Activated naive CD8-positive, alpha-beta T cell treated with anti-CD3 and anti-CD28 coated beads for 36 hours (primary cell): ENCODE results near the gene DNAJB8. TPM values are rescaled to one million over a fixed set of nuclear protein-coding genes. Genes with fewer than 3 reads are reported as not detected.
A peak's percentile ranks its signal among the peaks of the same experiment; 100 is the strongest.

Source experiments
- DNase-seq: peaks from one replicate; pipeline ENCODE4 v3.0.0; 2021
- H3K27ac Mint-ChIP-seq: one replicate; pipeline ENCODE4 v1.8.0; 2022; ENCODE audit warnings: mild to moderate bottlenecking, moderate library complexity, mixed read lengths
- H3K27me3 Mint-ChIP-seq: one replicate; pipeline ENCODE4 v1.8.0; 2022; ENCODE audit warnings: mild to moderate bottlenecking, mixed read lengths
- H3K36me3 Mint-ChIP-seq: one replicate; pipeline ENCODE4 v1.8.0; 2021; ENCODE audit warnings: mild to moderate bottlenecking, mixed read lengths
- H3K4me1 Mint-ChIP-seq: one replicate; pipeline ENCODE4 v1.8.0; 2021; ENCODE audit warnings: mixed read lengths
- H3K4me3 Mint-ChIP-seq: one replicate; pipeline ENCODE4 v1.8.0; 2022; ENCODE audit warnings: mild to moderate bottlenecking, moderate library complexity, mixed read lengths
- H3K9me3 Mint-ChIP-seq: one replicate; pipeline ENCODE4 v1.8.0; 2022; ENCODE audit warnings: mixed read lengths
- total RNA-seq, 2 experiments: library from RNA; stranded (reverse); gene quantifications; one replicate each; pipeline ENCODE4 v1.2.3, GENCODE V29; 2021

The DNAJB8 gene
- total RNA-seq, 2 experiments from 2014 or later, result not detected

- Mint-ChIP-seq H3K9me3 (no peaks in the 10 kb centered on the region), H3K36me3 (no peaks in the 10 kb centered on the region), H3K4me1 (peaks cover 29% of the 10 kb centered on the region), H3K27me3 (peaks cover 82% of the 10 kb centered on the region), H3K4me3 (peak overlapping the region; percentile 73), H3K27ac (no peak overlapping the region)
- DNase-seq, result no peak
These were observed 23.4 kb upstream of the DNAJB8 start for GRCh38 chr3:128489927-128490649.

GRCh38 chr3:128489674-128489926 is 22.9 kb upstream of the DNAJB8 start:
- Mint-ChIP-seq H3K4me1 (peaks cover 29% of the 10 kb centered on the region), H3K27me3 (peaks cover 82% of the 10 kb centered on the region)

GRCh38 chr3:128488991-128489673 is 22.4 kb upstream of the DNAJB8 start:
- H3K27ac Mint-ChIP-seq, result no peak overlapping the region
- H3K36me3 Mint-ChIP-seq, result no peaks in the 10 kb centered on the region
- DNase-seq, result peak; percentile 47
- H3K27me3 Mint-ChIP-seq, result peaks cover 82% of the 10 kb centered on the region
- H3K4me1 Mint-ChIP-seq, result peaks cover 29% of the 10 kb centered on the region
- H3K9me3 Mint-ChIP-seq, result no peaks in the 10 kb centered on the region
- peak overlapping the region; percentile 48 for H3K4me3 Mint-ChIP-seq

More at GRCh38 chr3:128489674-128489926, 22.9 kb upstream of the DNAJB8 start:
- H3K36me3 Mint-ChIP-seq, result no peaks in the 10 kb centered on the region
- DNase-seq, result no peak
- H3K9me3 Mint-ChIP-seq, result no peaks in the 10 kb centered on the region
- no peak overlapping the region for H3K27ac Mint-ChIP-seq
- peak overlapping the region; percentile 73 for H3K4me3 Mint-ChIP-seq

GRCh38 chr3:128488636-128488990 is 21.9 kb upstream of the DNAJB8 start:
- DNase-seq, result no peak
- H3K27ac Mint-ChIP-seq, result no peak overlapping the region
- H3K9me3 Mint-ChIP-seq, result no peaks in the 10 kb centered on the region
- H3K4me1 Mint-ChIP-seq, result peaks cover 33% of the 10 kb centered on the region
- peaks cover 82% of the 10 kb centered on the region for H3K27me3 Mint-ChIP-seq
- H3K36me3 Mint-ChIP-seq, result no peaks in the 10 kb centered on the region
- peak overlapping the region; percentile 48 for H3K4me3 Mint-ChIP-seq

GRCh38 chr3:128487813-128488635 is 21.3 kb upstream of the DNAJB8 start:
- no peak overlapping the region for H3K27ac Mint-ChIP-seq
- H3K4me3 Mint-ChIP-seq, result peak overlapping the region; percentile 29
- no peaks in the 10 kb centered on the region for H3K9me3 Mint-ChIP-seq
- H3K4me1 Mint-ChIP-seq, result peaks cover 36% of the 10 kb centered on the region
- H3K27me3 Mint-ChIP-seq, result peaks cover 84% of the 10 kb centered on the region
- peak; percentile 53 for DNase-seq
- no peaks in the 10 kb centered on the region for H3K36me3 Mint-ChIP-seq

GRCh38 chr3:128487538-128487812 is 20.8 kb upstream of the DNAJB8 start:
- Mint-ChIP-seq H3K4me3 (peak overlapping the region; percentile 72), H3K27ac (no peak overlapping the region), H3K9me3 (no peaks in the 10 kb centered on the region), H3K4me1 (peaks cover 40% of the 10 kb centered on the region), H3K36me3 (no peaks in the 10 kb centered on the region), H3K27me3 (peaks cover 89% of the 10 kb centered on the region)
- no peak for DNase-seq

DNA sequence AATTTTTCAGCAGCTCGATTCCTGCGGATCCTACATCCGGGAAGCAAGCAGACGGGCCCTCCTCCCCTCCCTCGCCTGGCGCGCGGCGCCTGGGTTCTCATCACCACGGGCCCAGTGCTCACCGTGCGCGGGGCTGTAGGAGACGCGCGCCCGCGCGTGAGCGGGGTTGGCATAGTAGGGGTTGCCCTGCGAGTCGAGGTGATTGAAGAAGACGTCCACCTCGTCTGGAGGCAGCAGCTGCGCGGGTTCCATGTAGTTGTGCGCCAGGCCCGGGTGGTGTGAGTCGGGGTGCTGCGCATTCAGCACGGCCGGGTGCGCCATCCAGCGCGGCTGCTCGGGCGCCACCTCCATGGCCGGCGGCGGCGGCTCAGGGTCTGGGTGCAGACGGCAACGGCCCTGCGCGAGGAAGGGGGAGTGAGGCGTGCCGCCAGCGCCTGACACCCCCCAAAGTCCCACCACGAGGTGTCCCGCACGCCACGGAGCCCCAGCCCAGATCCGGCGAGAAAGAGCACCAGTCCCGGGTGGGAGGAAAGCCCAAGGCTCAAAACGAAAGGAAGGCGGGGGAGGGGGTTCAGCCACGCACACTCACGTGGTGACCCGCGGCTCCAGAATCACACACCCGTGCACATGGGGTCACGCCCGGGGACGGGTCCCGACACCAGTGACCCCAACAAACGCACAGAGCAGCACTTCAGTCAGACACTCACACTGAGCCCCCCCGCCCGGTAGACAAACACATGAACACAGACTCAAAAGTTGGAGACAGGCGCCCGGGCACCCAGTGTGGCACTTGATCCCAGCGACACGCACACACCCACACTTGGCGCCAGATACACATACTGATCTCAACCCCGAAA is 20.2 kb upstream of the DNAJB8 start:
- Mint-ChIP-seq H3K4me3 (peak overlapping the region; percentile 72), H3K9me3 (no peaks in the 10 kb centered on the region), H3K36me3 (no peaks in the 10 kb centered on the region), H3K27ac (no peak overlapping the region), H3K27me3 (peaks cover 91% of the 10 kb centered on the region), H3K4me1 (peaks cover 37% of the 10 kb centered on the region)
- peak; percentile 35 for DNase-seq

DNA sequence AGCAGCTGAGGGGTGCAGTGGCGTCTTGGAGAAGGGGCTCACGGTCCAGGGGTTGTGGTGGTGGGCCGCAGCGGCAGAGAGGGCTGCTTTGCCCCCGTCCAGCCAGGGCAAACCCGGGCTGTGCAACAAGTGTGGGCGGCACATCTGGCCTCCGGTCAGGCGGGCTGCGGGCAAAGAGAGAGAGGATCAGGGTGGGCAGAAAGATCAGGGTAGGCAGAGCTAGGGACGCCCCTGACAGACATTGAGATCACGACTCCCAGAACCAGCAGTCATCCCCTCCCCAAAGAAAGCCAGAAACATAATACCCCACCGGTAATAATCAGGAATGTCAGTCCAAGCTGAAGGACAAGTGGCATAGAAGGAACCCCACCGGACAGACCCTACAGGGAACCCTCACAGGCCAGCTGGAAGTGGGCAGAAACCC is 19.5 kb upstream of the DNAJB8 start:
- H3K27ac Mint-ChIP-seq, result no peak overlapping the region
- peaks cover 33% of the 10 kb centered on the region for H3K4me1 Mint-ChIP-seq
- H3K9me3 Mint-ChIP-seq, result no peaks in the 10 kb centered on the region
- DNase-seq, result no peak
- H3K27me3 Mint-ChIP-seq, result peaks cover 88% of the 10 kb centered on the region
- no peaks in the 10 kb centered on the region for H3K36me3 Mint-ChIP-seq
- peak overlapping the region; percentile 2 for H3K4me3 Mint-ChIP-seq

DNA sequence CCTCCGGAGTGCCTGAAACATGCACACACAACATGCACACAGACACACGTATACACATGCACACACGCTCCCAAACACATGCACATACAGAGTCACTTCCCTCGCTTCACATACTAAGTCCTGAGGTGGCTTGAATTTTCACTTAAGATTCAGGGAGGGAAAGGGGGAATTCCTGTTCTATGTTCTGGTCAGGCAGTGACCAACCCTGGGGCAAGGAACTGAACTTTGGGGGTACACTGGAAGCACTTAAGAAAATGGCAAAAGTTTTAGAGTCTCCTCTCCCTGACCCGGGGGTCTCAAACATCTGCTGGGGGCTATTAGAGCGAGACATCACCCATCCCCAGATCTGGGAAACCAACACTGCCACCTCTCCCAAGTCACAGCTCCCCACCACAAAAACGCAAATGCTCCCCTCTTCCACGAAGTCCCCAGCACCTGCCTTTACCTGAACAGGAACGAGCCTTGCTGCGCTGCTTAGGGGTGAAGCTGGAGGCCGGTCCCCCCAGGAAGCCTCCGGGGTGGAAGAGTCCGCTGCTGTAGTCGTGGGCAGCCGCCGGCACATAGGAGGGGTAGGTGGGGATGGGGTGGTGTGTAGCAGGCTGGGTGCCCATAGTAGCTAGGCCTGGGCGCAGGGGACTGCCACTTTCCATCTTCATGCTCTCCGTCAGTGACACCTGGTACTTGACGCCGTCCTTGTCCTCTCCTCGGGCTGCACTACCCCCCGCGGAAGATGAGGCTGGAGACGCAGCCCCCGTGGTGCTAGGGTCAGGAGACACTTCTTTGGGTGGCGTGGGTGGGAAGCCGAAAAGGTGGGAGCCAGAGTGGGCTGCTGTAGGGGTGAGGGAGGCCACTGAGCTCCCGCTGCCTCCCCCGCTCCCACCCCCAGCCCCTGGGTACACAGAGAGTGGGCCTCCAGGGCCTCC is 18.9 kb upstream of the DNAJB8 start:
- peaks cover 30% of the 10 kb centered on the region for H3K4me1 Mint-ChIP-seq
- no peak overlapping the region for H3K27ac Mint-ChIP-seq
- H3K36me3 Mint-ChIP-seq, result no peaks in the 10 kb centered on the region
- no peaks in the 10 kb centered on the region for H3K9me3 Mint-ChIP-seq
- H3K27me3 Mint-ChIP-seq, result peaks cover 88% of the 10 kb centered on the region
- DNase-seq, result no peak
- no peak overlapping the region for H3K4me3 Mint-ChIP-seq

GRCh38 chr3:128484404-128485281 is 18.0 kb upstream of the DNAJB8 start:
- no peaks in the 10 kb centered on the region for H3K9me3 Mint-ChIP-seq
- no peak for DNase-seq
- H3K4me1 Mint-ChIP-seq, result peaks cover 26% of the 10 kb centered on the region
- H3K4me3 Mint-ChIP-seq, result no peak overlapping the region
- no peak overlapping the region for H3K27ac Mint-ChIP-seq
- H3K27me3 Mint-ChIP-seq, result peaks cover 84% of the 10 kb centered on the region
- no peaks in the 10 kb centered on the region for H3K36me3 Mint-ChIP-seq

DNA sequence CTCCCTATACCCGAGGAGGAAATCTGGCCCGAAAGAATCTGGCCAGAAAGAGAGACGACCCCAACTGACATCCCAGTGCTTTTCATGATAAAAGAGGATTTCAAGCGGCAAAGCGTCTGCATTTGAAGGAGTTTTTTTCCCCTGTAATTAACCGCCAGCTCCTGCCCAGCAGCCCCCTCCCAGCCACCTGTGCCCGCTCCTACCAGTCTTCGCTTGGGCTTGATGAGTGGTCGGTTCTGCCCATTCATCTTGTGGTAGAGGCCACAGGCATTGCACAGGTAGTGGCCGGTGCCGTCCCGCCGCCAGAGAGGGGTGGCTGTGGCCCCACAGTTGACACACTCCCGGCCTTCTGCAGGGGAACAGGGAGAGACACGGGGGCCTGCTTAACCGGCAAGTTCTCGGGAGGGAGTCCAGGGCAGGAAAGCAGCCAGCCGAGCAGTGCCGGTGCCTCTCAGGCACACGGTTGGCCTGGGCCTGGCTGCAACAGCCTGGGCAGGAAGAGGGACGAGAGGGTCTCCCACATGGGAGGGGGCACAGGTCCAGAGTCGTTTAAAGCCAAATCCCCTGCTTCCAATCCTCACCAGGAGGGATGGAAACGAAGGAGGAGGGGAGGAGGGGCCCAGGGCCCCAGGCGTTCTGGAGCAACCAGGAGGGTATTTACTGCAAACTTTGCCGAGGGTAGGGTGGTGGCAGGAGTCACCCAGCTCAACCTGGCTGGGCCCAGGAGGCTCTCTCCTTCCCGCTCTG is 17.1 kb upstream of the DNAJB8 start:
- Mint-ChIP-seq H3K4me1 (peaks cover 24% of the 10 kb centered on the region), H3K27me3 (peaks cover 87% of the 10 kb centered on the region), H3K4me3 (no peak overlapping the region), H3K27ac (no peak overlapping the region), H3K36me3 (no peaks in the 10 kb centered on the region), H3K9me3 (no peaks in the 10 kb centered on the region)
- no peak for DNase-seq

- Mint-ChIP-seq H3K4me3 (peak overlapping the region; percentile 42), H3K27ac (no peak overlapping the region), H3K36me3 (no peaks in the 10 kb centered on the region), H3K27me3 (peaks cover 78% of the 10 kb centered on the region), H3K4me1 (peaks cover 20% of the 10 kb centered on the region), H3K9me3 (no peaks in the 10 kb centered on the region)
- no peak for DNase-seq
These were observed 16.3 kb upstream of the DNAJB8 start for GRCh38 chr3:128482666-128483656.
